NCI-H2029 (cell line): Measurements from ENCODE around the gene SPTBN4.
"Not testable (repeated sequence)": the region's sequence is repeated elsewhere in the genome, so short reads cannot be mapped to it uniquely, and the experiment has no call there.

Experiments
- DNase-seq: peaks from one replicate; lab custom pipeline; 2025; lab: John Stamatoyannopoulos, UW

Gene SPTBN4

GRCh38 chr19:40507892-40508291 is 41.1 kb downstream of the SPTBN4 start:
- no peak for DNase-seq

GRCh38 chr19:40508739-40509260 is 42.0 kb downstream of the SPTBN4 start:
- DNase-seq = no peak

- DNase-seq = no peak
These were observed 43.8 kb downstream of the SPTBN4 start for GRCh38 chr19:40510526-40511115.

- no peak for DNase-seq
These were observed 44.7 kb downstream of the SPTBN4 start for GRCh38 chr19:40511487-40511886.

GRCh38 chr19:40512110-40512472 is 45.3 kb downstream of the SPTBN4 start:
- no peak for DNase-seq

- no peak for DNase-seq
These were observed 45.9 kb downstream of the SPTBN4 start for GRCh38 chr19:40512473-40513344.

GRCh38 chr19:40513345-40513678 is 46.5 kb downstream of the SPTBN4 start:
- no peak for DNase-seq

GRCh38 chr19:40513741-40514315 is 47.0 kb downstream of the SPTBN4 start:
- no peak for DNase-seq

- no peak for DNase-seq
These were observed 50.4 kb downstream of the SPTBN4 start for GRCh38 chr19:40517248-40517647.

- DNase-seq = no peak
These were observed 52.8 kb downstream of the SPTBN4 start for GRCh38 chr19:40519352-40520322.

GRCh38 chr19:40521276-40521675 is 54.5 kb downstream of the SPTBN4 start:
- DNase-seq = no peak

GRCh38 chr19:40521900-40522299 is 55.1 kb downstream of the SPTBN4 start:
- not testable (repeated sequence) for DNase-seq

- DNase-seq = peak; percentile 67
These were observed 56.7 kb downstream of the SPTBN4 start for GRCh38 chr19:40523322-40524047.

- no peak for DNase-seq
These were observed 57.3 kb downstream of the SPTBN4 start for GRCh38 chr19:40524133-40524549.

GRCh38 chr19:40524655-40525054 is 57.9 kb downstream of the SPTBN4 start:
- DNase-seq = no peak

- DNase-seq = no peak
These were observed 58.6 kb downstream of the SPTBN4 start for GRCh38 chr19:40525234-40526051.

GRCh38 chr19:40528078-40528477 is 61.3 kb downstream of the SPTBN4 start:
- DNase-seq = no peak

GRCh38 chr19:40528533-40529092 is 61.8 kb downstream of the SPTBN4 start:
- no peak for DNase-seq

- DNase-seq = peak; percentile 88
These were observed 62.5 kb downstream of the SPTBN4 start for GRCh38 chr19:40529093-40529954.
